Stimulated activated CD4-positive, alpha-beta T cell treated with anti-CD3 and anti-CD28 coated beads, TNF-alpha, amount 100 ng/mL, for 1 hour (primary cell): Measurements from ENCODE around the gene TCEA2.

Source experiments
- DNase-seq, 3 donors: peaks; one replicate each; pipeline ENCODE4 v3.0.0-alpha.2; 2020; ENCODE audit warnings: low read depth in 3 of 3, low spot score in 1 of 3

Gene TCEA2

DNA sequence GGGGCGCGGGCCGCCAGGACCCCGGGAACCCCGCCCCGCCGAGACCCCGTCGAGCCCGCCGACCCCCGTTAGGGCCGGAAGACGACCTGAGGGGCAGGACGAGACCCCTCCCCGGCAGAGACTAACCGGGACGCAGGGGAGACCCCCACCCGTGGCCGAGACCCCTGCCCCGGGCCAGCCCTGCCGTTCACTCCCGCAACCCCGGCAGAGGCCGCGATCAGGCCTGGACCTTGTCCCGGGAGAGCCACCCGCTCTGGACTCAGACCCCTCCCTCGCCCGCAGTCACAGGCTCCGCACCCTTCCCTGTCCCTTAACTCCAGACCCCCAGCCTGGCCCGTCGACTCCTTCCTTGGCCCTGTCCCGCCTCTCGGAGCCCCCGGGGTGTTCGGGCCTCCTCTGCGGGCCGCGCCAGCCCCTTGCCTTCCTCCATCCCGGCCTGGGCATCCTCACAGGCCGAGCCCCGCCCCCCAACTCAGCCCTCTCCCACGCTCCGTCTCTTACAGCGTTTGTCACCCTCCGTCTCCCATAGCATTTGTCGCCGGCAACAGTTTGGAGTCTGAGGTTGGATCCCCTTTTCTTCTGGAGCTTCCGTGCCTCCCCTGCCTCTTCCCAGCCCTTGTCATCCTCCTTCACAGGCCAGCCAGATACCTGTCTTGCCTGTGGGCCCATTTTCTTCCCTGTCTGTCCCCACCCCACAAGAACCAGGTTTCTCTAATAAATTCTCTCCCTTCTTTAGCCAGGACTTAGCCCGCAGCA is 569 bp downstream of the TCEA2 start:
- DNase-seq = no peak

GRCh38 chr20:64064145-64064698 is 1.2 kb downstream of the TCEA2 start:
- DNase-seq = no peak

- no peak for DNase-seq
Measured at GRCh38 chr20:64065062-64065973, 2.3 kb downstream of the TCEA2 start.

DNA sequence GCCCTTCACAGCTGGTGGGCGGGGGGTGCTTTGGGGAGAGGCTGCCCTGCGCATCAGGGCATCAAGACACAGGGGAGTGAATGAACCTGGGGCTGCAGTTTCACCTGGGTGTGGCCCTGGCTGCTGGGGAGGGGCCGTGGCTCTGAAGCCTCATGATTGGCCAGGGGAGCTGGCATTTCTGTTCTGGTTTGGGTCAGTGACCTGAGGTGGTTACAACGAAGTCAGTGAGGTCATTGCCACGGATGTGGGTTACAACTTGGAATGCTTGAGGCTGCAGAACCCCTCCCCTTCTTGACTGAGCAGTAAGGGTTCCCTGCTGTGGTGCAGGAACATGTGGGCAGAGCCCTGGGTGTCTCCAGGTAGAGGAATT is 3.0 kb downstream of the TCEA2 start:
- DNase-seq = no peak

GRCh38 chr20:64067005-64067632 is 4.1 kb downstream of the TCEA2 start:
- no peak for DNase-seq

- no peak for DNase-seq
Measured at GRCh38 chr20:64067733-64068307, 4.8 kb downstream of the TCEA2 start.

- DNase-seq = no peak
Measured at GRCh38 chr20:64068386-64069208, 5.6 kb downstream of the TCEA2 start.

DNA sequence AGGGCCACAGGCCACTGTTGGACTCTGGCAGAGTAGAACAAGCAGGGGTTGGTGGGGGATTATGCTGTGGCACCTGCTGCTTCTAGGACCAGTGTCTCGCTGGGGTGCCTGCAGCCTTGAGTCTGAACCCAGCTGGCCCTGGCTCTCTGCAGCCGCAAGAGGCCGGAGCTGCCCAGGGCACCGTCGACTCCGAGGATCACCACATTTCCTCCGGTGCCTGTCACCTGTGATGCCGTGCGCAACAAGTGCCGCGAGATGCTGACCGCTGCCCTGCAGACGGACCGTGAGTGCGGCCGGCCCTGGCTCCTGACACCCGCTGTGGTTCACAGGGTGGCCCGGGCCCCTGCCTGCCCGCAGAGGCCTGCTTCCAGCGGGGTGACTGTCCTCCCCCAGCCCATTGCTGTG is 6.2 kb downstream of the TCEA2 start:
- no peak for DNase-seq

DNA sequence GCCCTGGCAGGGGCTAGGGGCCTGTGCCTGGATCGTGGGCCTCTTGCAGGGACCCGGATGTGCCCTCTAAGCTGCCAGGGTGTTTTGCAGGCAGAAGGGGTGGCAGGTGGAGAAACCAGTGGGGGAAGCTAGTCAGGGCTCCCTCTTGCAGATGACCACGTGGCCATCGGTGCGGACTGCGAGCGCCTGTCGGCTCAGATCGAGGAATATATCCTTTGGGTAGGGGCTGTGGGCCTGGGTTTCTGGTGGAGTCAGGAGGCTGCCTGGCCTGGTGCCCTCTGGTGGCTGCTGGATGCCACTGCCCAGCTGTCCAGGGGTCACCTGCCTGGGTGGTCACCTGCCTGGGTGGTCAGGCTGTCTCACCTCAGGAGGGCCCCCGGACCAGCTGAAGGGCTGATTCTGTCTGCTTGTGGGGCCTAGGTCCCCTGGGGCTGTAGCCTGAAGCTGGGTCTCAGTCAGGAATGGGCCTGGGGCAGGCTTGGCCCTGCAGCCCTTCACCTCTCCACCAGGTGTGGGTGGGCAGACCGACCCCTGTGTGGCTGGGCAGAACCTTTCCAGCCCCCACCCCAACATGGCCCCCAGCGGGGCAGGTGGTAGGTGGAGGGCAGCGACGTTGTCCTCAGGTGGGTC is 6.7 kb downstream of the TCEA2 start:
- DNase-seq = no peak

DNA sequence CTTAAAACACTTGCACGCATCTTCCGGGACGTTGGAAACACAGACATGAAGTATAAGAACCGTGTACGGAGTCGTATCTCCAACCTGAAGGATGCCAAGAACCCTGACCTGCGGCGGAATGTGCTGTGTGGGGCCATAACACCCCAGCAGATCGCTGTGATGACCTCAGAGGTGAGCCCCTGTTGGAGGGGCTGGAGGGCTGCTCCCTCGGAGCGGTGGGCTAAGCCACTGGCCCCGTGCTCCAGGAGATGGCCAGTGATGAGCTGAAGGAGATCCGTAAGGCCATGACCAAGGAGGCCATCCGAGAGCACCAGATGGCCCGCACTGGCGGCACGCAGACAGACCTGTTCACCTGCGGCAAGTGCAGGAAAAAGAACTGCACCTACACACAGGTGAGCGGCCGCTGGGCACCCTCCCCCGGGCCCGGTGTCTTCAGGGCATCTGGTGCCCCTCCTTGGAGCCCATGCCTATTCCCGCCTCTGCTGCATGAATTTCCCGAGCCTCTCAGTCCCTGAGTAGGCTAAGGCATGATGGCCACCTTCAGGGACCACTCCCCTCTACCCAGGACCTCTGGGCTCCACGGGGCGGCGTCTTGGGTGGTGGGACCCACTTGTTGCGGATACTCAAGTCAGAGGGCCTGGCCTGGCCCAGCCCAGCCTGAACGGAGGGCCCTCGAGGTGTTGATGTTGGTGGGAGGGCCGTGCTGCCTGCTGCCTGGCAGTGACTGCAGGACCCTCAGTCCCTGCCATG is 7.4 kb downstream of the TCEA2 start:
- no peak for DNase-seq

GRCh38 chr20:64071341-64072332 is 8.6 kb downstream of the TCEA2 start:
- DNase-seq = no peak

DNA sequence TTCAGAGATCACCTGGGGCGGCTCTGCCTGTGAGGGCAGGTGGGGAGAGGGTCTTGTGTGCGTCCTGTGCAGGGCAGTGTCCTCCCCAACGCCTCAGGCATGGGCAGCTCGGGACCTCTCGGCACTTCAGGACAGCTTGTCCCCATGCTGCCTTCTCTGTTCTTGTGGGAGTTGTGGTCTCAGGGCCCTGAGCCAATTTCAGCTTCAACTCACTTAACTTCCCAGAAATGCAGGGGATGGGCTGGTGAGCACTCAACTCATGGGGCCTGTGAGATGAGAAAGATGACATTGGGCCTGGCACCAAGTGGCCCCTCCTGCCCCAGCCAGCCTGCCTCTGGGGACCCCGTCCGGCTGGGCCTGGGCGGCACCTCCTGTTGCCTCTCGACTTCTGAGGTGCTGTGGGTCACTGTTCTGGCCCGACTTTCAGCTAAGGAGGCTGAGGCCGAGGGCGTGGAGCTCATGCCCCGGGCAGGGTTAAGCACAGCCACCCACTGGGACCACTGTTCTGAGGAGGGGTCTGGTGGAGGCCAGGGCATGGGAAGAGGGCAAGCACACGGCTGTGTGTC is 9.6 kb downstream of the TCEA2 start:
- DNase-seq = no peak

- no peak for DNase-seq
Measured at GRCh38 chr20:64073476-64074183, 10.6 kb downstream of the TCEA2 start.

GRCh38 chr20:64074184-64074789 is 11.3 kb downstream of the TCEA2 start:
- DNase-seq = no peak

- no peak for DNase-seq
Measured at GRCh38 chr20:64074963-64075362, 12.0 kb downstream of the TCEA2 start.

DNA sequence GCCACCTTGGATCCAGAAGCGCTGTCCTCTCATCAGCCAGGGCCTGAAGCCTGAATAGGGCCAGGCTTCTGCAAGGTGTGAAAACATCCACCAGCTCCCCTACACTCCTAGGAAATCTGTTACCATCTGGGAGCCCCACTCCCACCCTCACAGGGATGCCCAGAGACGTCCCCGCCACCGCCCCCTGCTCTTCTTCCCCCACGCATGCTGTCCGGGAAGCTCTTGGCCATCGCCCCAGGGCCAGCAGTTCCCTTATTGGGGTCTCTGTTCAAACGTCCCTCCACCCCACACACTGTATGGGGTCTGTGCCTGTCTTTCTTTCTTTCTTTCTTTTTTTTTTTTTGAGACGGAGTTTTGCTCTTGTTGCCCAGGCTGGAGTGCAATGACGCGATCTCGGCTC is 12.6 kb downstream of the TCEA2 start:
- no peak for DNase-seq
